Spinal cord (tissue), 10 donors: ENCODE results near the gene ZNF618. TPM values are rescaled to one million over a fixed set of nuclear protein-coding genes. Genes with fewer than 3 reads are reported as not detected.
"Not testable (repeated sequence)": the region's sequence is repeated elsewhere in the genome, so short reads cannot be mapped to it uniquely, and the experiment has no call there.

Source experiments
- DNase-seq, 6 donors: peaks; one replicate each; pipeline versions ENCODE4 v3.0.0 to v3.0.0-alpha.2; 2013 to 2015; ENCODE audit warnings: low spot score in 6 of 6, low read depth in 4 of 6
- H3K27ac ChIP-seq: one replicate; pipeline ENCODE4 v1.5.1; 2013; ENCODE audit warnings: low read depth, low read length, control low read depth
- H3K27me3 ChIP-seq: one replicate; pipeline ENCODE4 v1.6.1; 2013; ENCODE audit warnings: low read length; ENCODE audit not compliant: control insufficient read depth, insufficient read depth
- H3K36me3 ChIP-seq: one replicate; pipeline ENCODE4 v1.6.1; 2013; ENCODE audit warnings: low read length; ENCODE audit not compliant: control insufficient read depth, insufficient read depth
- H3K4me1 ChIP-seq: one replicate; pipeline ENCODE4 v1.6.1; 2013; ENCODE audit warnings: low read length; ENCODE audit not compliant: control insufficient read depth, insufficient read depth
- H3K4me3 ChIP-seq: one replicate; pipeline ENCODE4 v1.5.1; 2013; ENCODE audit warnings: low read depth, low read length, control low read depth
- H3K9me3 ChIP-seq: one replicate; pipeline ENCODE4 v1.6.1; 2013; ENCODE audit warnings: low read length; ENCODE audit not compliant: control insufficient read depth, insufficient read depth
- WGBS: methylation state at CpG from one replicate; pipeline ENCODE4 v1.1.5; 2013; ENCODE audit warnings: missing lambda C conversion rate; ENCODE audit not compliant: insufficient coverage; 5-methylcytosine and 5-hydroxymethylcytosine counted together
- polyA plus RNA-seq, 2 donors: library from polyadenylated mRNA; unstranded; fragments of 120-200 nt; gene quantifications; one replicate each; pipeline ENCODE4 v1.2.1, GENCODE V29; 2013; ENCODE audit not compliant: insufficient read length in 2 of 2
- total RNA-seq, 2 donors: library from RNA; depleted of rRNA in 1 of 2; stranded (reverse); fragments of 120-200 nt in 1 of 2; fragments of >200 nt in 1 of 2; gene quantifications; one replicate each; pipeline versions ENCODE4 v1.2.3 to v1.2.4, GENCODE V29; 2013 to 2014
- donor health status: healthy.

The ZNF618 gene
- total and polyA plus RNA-seq, 4 donors, result 7.7 to 17.0 (median 15.4) TPM

GRCh38 chr9:113995963-113996362 lies 119.9 kb downstream of the ZNF618 start:
- no peaks in the 10 kb centered on the region for H3K9me3 ChIP-seq
- WGBS, result 73% methylated on average over 1 of the region's 3 CpGs
- no peak overlapping the region for H3K4me3 ChIP-seq
- DNase-seq, result no peak
- no peak overlapping the region for H3K27ac ChIP-seq
- no peaks in the 10 kb centered on the region for H3K27me3 ChIP-seq
- peaks cover 48% of the 10 kb centered on the region for H3K4me1 ChIP-seq
- H3K36me3 ChIP-seq, result peaks cover 28% of the 10 kb centered on the region

GRCh38 chr9:113996531-113997001 lies 120.5 kb downstream of the ZNF618 start:
- Histone ChIP-seq H3K27me3 (no peaks in the 10 kb centered on the region), H3K27ac (no peak overlapping the region), H3K4me3 (no peak overlapping the region), H3K4me1 (peaks cover 45% of the 10 kb centered on the region), H3K36me3 (peaks cover 29% of the 10 kb centered on the region), H3K9me3 (no peaks in the 10 kb centered on the region)
- DNase-seq, result no peak
- 97% methylated on average over 4 of the region's 6 CpGs for WGBS

GRCh38 chr9:113997064-113997463 lies 121.0 kb downstream of the ZNF618 start:
- Histone ChIP-seq H3K36me3 (peaks cover 34% of the 10 kb centered on the region), H3K4me1 (peaks cover 40% of the 10 kb centered on the region)
- H3K27ac ChIP-seq, DNase-seq, H3K4me3 ChIP-seq, H3K27me3 ChIP-seq, H3K9me3 ChIP-seq: not testable (repeated sequence)
- WGBS, result 100% methylated on average over 3 of the region's 3 CpGs

GRCh38 chr9:113997610-113998009 lies 121.5 kb downstream of the ZNF618 start:
- peaks cover 40% of the 10 kb centered on the region for H3K36me3 ChIP-seq
- WGBS, result 68% methylated on average over 4 of the region's 5 CpGs
- H3K4me3 ChIP-seq, result no peak overlapping the region
- H3K9me3 ChIP-seq, result no peaks in the 10 kb centered on the region
- no peak for DNase-seq
- peaks cover 38% of the 10 kb centered on the region for H3K4me1 ChIP-seq
- no peaks in the 10 kb centered on the region for H3K27me3 ChIP-seq
- no peak overlapping the region for H3K27ac ChIP-seq

GRCh38 chr9:113998114-113998513 lies 122.0 kb downstream of the ZNF618 start:
- Histone ChIP-seq H3K9me3 (no peaks in the 10 kb centered on the region), H3K4me1 (peaks cover 38% of the 10 kb centered on the region), H3K4me3 (no peak overlapping the region), H3K36me3 (peaks cover 44% of the 10 kb centered on the region), H3K27ac (no peak overlapping the region), H3K27me3 (no peaks in the 10 kb centered on the region)
- DNase-seq, result no peak
- 98% methylated on average over 10 of the region's 11 CpGs for WGBS

GRCh38 chr9:113998525-113999255 lies 122.6 kb downstream of the ZNF618 start:
- Histone ChIP-seq H3K27ac (no peak overlapping the region), H3K9me3 (no peaks in the 10 kb centered on the region), H3K27me3 (no peaks in the 10 kb centered on the region), H3K4me1 (peaks cover 34% of the 10 kb centered on the region), H3K36me3 (peaks cover 44% of the 10 kb centered on the region), H3K4me3 (no peak overlapping the region)
- DNase-seq, result no peak
- whole genome bisulfite sequencing, result 88% methylated on average over 15 of the region's 16 CpGs

GRCh38 chr9:113999256-114000062 lies 123.3 kb downstream of the ZNF618 start:
- DNase-seq, result peak in 1 of 6 donors; percentile 27
- Histone ChIP-seq H3K4me1 (peaks cover 34% of the 10 kb centered on the region), H3K27me3 (no peaks in the 10 kb centered on the region), H3K27ac (no peak overlapping the region), H3K36me3 (peaks cover 50% of the 10 kb centered on the region), H3K4me3 (no peak overlapping the region), H3K9me3 (no peaks in the 10 kb centered on the region)
- 83% methylated on average over 15 of the region's 17 CpGs for WGBS

- peaks cover 50% of the 10 kb centered on the region for H3K36me3 ChIP-seq
- peaks cover 36% of the 10 kb centered on the region for H3K4me1 ChIP-seq
- DNase-seq, result no peak
- no peak overlapping the region for H3K27ac ChIP-seq
- H3K9me3 ChIP-seq, result no peaks in the 10 kb centered on the region
- no peaks in the 10 kb centered on the region for H3K27me3 ChIP-seq
- no peak overlapping the region for H3K4me3 ChIP-seq
- WGBS, result 88% methylated on average over 8 of the region's 13 CpGs
Measured at GRCh38 chr9:114000063-114000454, 124.0 kb downstream of the ZNF618 start.

GRCh38 chr9:114000671-114001409 lies 124.7 kb downstream of the ZNF618 start:
- Histone ChIP-seq H3K9me3 (no peaks in the 10 kb centered on the region), H3K36me3 (peaks cover 56% of the 10 kb centered on the region), H3K27ac (no peak overlapping the region), H3K4me3 (no peak overlapping the region), H3K27me3 (no peaks in the 10 kb centered on the region), H3K4me1 (peaks cover 36% of the 10 kb centered on the region)
- DNase-seq, result no peak
- WGBS, result 96% methylated on average over 7 of the region's 8 CpGs
